NCI-H510A treated with DMSO at 0.1 percent for 48 hours (cell line): ENCODE data around the gene PAM.

Experiments
- DNase-seq: peaks from one replicate; lab custom pipeline; 2025; lab: John Stamatoyannopoulos, UW

Gene PAM

DNA sequence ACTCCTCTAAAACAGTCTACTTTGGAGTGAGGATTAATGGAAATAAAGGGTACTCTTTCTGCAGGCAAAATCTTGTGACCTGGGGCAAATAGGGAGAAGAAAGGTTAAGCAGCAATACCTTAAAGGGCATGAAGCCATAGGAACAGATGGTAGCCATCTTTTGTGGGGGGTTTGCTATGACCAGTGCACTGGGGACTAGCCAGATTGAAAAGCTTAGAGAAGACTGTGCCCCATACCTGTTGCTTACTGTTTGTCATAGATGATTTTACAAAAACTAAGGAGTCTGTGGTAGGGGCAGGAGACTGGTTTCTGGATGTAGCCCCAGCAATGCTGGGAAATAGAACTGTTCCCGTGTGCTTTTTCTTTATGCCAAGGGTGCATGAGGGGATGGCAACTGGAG is 58.6 kb downstream of the PAM start:
- DNase-seq: no peak

DNA sequence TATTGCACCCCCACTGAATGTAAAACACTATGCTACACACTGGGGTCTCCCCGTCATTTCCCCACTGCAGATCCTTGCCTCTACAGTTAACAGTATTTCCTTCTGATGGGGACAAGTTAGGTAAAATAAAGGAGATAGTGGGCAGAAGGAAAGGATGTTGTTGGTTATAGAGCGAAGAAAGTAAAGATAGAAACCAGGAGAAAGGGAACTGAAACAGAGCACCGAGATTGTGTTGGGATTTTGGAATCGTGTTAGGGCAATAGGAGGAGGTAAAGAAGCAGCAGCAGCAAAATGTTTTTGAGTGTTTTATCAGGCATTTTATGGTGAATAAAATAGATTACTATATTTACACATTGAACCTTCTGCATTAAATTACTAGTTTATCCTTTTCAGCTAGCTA is 60.0 kb downstream of the PAM start:
- no peak for DNase-seq

- DNase-seq: peak; percentile 32
Observed at GRCh38 chr5:102815540-102816332, 60.6 kb downstream of the PAM start.

DNA sequence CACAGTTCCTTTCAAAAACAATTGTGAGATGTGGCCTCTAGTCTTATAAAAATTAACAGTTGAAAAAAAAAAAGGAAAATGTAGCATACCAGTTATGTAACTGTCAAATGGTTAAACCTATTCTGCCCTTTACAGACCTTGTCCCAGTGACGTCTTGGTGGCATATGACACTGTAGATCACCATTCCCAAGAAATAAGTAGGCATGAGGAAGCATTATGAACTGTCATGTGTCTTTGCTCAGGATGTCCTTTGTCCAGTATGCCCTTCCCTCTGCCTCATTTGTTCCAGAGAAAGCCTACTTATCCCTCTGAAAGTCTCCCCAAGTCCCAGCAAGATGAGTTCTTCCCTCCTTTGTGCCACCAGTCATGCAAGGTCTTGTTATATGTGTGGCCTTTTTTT is 63.2 kb downstream of the PAM start:
- no peak for DNase-seq

DNA sequence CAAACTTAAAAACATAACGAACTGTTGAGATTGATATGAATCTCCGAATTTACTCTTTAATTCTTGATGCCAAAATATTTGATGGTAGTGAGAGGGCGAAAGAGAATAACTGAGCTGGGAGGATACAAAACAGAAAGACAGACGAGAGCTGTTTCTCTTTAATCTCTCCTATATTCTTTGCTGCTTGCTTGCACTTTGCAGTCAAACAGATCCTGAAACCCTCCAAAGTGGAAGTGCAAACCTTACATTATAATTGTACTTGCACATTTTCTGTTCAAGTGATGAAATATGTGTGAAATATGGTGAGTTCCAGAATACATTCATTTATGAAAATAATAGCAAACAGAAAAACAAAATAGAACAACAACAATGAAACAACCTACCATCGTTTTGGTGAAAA is 63.8 kb downstream of the PAM start:
- no peak for DNase-seq

DNA sequence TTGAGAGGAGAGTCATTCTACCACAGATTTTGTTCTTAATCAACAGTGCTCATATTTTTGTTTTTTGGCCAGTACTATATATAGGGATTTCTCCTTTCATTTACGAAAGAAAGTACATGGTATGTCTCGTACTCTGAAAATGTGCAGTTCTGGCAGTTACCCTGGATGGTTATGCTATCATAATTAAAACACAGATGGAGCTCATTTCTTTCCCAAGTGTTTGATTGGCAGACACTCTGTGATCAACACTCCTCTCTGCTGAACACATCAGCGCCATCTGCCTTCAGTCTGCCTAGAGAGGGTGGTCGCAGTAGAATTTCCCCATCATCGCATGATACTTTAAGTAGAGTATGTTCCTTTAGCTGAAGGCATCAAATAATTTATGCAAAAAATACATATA is 64.5 kb downstream of the PAM start:
- no peak for DNase-seq

DNA sequence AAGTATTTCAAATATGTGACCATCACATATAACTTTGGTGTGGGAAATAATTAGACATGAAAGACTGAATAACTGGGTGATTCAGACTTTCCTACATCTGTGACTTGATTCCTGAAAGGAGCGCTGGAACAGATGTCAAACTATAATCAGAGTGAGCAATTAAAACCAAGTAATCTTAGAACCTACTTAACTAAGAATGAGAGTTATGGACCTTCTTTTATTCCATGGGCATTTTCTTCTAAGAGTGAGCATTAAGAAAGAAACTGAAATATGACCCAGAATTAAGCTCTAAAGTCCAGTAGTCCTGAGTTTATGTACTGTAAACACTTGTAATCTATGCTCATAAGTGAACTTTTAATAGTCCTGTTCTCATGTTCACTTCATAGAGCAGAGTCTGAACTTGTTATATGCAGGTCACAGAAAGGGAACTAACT is 68.4 kb downstream of the PAM start:
- no peak for DNase-seq

DNA sequence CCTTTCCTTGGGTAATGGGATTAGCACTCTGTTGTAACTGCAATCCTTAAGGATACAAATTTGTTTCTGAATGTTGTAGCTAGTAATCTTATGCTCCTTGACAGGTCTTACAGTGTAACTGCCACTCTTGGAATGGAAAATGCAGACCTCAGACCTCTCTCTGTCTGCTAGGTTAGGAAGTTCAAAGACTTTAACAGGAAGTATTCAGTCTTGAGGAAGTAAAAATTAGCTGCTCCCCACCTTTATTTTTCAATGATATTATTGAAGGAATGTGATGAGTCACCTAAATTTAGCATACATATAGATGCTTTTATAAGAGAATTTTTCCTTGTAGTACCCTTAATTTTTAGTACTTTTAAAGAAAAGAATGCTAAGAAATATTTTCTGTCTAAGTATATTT is 71.5 kb downstream of the PAM start:
- DNase-seq: no peak

DNA sequence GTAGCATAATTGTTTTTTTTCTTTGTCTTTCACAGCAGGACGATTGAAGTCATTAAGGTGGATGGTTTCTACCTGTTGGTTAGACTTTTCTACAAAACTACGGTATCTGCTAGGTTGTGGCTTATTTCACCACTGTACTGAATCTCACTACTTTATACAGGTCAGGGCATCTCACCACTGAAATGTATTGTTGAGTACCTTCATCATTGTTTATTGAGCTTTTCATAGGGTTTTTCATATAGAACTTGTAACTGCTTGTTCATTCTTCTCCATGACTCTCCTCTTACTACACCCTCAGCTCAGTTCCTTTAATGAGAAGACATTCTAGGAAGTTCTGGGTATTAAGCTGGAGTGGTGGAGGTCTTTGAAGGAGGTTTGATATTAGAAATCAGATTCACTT is 75.1 kb downstream of the PAM start:
- no peak for DNase-seq

DNA sequence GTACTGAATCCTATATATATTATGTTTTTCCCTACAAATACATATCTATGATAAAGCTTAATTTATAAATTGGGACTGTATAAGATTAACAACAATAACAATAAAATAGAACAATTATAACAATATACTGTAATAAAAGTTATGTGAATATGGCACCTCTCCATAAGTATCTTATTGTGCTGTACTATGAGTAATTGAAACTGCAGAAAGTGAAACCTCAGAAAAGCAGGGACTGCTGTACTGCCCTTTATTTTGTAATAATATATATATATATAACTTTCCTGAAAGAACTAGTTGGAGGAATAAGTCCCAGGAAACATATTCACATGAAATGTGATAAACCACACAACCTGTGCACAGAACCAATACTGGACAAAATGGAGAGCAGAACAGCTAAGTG is 77.3 kb downstream of the PAM start:
- no peak for DNase-seq

- no peak for DNase-seq
Observed at GRCh38 chr5:102833146-102833545, 78.0 kb downstream of the PAM start.

GRCh38 chr5:102834438-102834964 is 79.4 kb downstream of the PAM start:
- no peak for DNase-seq

- DNase-seq: no peak
Observed at GRCh38 chr5:102835717-102836116, 80.6 kb downstream of the PAM start.

DNA sequence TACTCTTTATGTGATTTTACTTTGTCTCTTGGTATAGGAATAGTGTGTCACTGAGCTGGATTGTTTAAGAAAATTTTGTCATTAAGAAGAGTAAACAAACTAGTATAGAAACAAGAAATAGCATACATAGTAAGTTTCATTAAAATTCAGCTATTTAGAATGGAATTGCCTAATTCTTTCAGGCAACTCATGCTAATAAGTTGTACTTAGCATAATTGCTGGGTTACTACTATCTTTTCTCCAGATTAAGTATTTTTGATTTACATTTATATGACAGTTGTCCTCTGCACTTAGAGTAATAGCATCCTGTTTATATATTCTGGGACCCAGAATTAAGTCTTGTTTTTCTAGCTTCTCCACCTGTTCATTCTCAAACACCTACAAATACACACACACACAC is 85.9 kb downstream of the PAM start:
- no peak for DNase-seq

DNA sequence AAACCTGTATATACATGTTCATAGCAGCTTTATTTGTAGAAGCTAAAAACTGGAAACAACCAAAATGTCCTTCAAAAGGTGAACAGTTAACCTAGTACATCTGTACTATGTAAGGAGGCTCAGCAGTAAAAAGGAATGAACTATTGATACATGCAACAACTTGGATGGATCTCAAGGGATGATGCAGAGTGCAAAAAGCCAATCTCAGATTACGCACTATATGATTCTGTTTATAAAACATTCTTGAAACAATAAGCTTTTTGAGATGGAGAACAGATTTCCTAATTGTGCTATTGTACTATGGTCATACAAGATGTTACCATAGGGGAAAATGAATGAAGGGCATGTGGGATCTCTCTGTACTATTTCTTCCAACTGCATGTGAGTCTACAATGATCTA is 88.9 kb downstream of the PAM start:
- no peak for DNase-seq

DNA sequence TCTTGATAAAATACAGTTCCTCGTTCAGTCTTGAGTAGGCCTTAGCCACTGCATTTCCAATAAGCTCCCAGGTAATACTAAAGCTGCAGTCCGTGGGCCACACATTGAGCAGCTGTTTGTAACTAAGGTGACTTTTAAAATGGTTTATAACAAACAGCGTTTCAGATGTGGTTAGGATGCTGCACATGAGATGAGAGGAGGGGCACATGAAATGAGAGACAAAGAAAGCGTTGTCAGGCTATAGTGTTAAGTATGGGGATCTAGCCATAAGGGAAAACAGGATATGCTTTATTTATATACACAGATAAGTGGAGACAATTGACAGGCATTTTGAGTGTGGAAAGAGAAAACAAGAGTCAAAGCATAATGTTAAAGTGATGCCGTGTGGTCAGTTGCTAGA is 89.9 kb downstream of the PAM start:
- peak; percentile 63 for DNase-seq

DNA sequence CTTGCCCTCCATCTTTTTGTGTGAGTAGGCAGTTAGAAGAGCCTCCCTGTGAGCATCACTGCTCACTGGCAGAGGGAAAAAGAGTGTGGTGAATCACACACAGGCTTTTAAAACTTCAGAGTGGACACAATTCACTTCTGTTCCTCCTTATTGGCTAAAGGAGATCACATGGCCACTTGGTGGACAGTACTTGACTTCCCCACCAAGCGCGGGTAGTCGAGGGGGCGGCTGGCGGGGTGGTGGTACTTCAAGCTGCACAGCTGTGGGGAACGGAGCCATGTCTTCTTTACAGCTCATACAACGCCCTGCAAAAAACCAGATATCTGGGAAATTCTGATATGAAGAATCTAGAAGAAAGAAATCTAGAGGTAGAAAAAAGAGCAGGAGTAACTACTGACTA is 95.4 kb downstream of the PAM start:
- DNase-seq: no peak

DNA sequence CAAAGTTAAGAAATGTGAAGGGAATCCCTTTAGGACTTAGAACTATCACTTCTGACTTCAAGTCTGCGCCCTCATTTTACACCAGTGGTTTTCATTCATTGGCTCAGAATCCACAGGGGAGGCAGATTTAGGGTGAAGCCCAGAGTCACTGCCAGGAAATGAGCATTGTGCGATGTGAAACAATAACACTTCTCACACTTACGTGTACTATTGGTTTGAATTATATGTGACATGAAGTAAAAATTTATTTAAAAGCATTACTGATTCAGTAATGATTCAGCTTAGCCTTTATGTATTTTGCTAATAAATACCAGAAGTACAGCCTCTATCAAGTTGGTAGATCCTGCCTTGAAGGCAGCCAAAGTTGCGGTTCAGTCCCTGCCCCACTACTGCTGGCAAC is 98.6 kb downstream of the PAM start:
- DNase-seq: no peak

DNA sequence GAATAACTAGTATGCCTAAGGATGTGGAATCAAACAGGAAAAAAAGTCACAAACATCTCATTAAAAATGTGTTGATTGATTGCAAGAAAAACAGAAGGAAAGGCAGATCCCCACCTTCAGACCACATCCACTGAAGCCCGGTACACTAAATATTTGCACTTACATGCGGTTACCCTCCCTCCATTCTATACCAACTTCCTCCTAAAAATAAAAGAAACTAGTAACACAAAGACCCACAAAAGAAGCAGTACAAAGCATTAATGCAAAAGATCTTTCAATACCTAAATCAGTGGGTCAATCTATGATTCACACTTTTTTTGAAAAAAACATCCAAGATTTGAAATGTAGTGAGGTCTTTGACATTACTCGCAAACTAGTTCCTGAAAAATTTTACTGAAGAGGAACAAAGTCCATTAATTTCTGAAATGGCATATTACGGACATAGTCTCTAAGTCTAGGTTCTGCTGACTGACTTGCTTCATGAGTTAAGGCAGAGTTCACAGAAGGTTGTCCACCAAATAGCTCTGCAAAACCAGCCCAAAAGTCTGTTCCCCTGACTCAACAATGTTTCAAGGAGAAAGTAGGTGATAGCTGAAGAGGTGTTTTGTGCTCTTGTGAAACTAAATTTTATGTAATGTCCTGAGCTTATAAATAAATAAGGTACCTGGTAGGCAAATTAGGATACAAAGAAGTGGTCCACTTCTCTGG is 100.7 kb downstream of the PAM start:
- DNase-seq: no peak

- no peak for DNase-seq
Observed at GRCh38 chr5:102856389-102856777, 101.3 kb downstream of the PAM start.

DNA sequence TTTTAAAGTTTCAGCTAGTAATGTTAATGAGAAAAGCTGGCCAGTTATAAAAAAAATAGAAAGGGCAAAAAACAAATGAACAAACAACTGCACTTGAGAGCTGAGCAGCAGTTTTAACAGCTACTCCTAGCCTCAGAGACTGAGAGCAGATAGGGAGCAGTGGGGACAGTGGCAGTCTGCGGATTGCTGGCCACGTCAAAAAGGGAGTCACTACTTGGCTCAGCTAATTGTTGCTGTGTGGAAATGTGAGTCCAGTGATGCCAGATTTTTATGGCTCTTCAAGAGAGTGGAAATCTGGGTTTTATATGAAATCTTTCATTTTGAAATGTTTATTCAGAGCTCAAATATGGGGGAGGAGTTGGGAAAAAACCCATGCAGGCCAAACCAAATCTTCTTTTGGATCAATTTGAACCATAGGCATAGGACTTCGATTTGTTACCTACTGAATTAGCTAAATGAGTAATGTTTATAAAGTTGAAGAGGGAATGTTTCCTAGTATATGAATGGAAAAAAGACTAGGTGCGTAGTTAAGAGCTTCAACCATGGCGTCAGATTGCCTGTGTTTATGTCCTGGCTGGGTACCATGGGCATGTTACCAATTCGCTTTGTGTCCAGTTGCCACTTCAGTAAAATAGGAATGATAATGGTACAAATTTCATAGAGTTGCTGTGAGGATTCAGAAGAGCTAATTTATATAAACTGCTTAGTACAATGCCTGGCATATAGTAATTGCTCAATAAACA is 102.1 kb downstream of the PAM start:
- no peak for DNase-seq

DNA sequence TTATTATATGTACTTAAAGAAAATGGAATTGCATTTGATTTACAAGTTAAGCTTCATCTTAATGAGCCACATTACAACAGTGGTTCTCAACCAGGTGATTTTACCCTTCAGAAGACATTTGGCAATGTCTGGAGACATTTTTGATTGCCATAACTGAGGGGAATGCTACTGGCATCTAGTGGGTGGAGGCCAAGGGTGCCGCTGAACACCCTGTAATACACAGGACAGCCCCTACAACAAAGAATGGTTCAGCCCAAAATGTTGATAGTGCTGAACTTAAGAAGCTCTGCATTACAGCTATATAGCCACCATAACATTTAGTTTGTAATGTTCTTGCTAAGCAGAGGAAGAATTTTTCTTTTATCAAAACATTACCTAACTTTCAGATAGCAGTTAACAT is 103.1 kb downstream of the PAM start:
- DNase-seq: no peak

DNA sequence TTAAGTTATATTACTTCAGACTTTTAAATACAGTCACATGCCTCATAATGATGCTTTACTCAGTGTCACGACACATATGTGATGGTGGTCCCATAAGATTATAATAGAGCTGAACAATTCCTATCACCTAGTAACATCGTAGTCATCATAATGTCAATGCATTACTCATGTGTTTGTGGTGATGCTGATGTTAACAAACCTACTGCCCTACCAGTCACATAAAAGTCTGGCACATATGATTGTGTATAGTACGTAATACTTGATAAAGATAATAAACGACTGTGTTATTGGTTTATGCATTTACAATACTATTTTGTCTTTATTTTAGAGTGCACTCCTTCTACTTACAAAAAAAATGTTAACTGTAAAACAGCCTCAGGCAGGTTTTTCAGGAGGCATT is 103.7 kb downstream of the PAM start:
- DNase-seq: no peak
